Measurements from ENCODE around the gene LMNA. TPM values are rescaled to one million over a fixed set of nuclear protein-coding genes. Genes with fewer than 3 reads are reported as not detected.
A peak's percentile ranks its signal among the peaks of the same experiment; 100 is the strongest.
"Not testable (repeated sequence)": the region's sequence is repeated elsewhere in the genome, so short reads cannot be mapped to it uniquely, and the experiment has no call there.

Gene LMNA
- total and polyA plus RNA-seq, 8 donors: 53.1 to 630 (median 244) TPM

GRCh38 chr1:156115514-156116374 is 1.2 kb downstream of the LMNA start:
- TF ChIP-seq POLR2A (IDR thresholded peaks at IDR 0.05) (no peak), EP300 (IDR thresholded peaks at IDR 0.05) (no peak), CTCF (IDR thresholded peaks at IDR 0.05) (no peak), POLR2AphosphoS5 (IDR thresholded peaks at IDR 0.05) (peak; percentile 17 to 46 (median 37))
- intact Hi-C loops (cut with DNase I; ENCODE audit: low total_unique reads): no loop called here
- WGBS, 5 donors: 1 to 4% (median 3%) methylated on average over 14 to 19 of the region's 19 CpGs
- no peaks in the 10 kb centered on the region for H3K27me3 ChIP-seq
- DNase-seq: peak; percentile 62 to 89
- no peaks in the 10 kb centered on the region for H3K9me3 ChIP-seq
- peak overlapping the region; percentile 91 to 99 (median 93) for H3K27ac ChIP-seq
- H3K4me1 ChIP-seq: peaks cover 53 to 87% (median 61%) of the 10 kb centered on the region in 4 donors
- H3K4me3 ChIP-seq: peak overlapping the region; percentile 72 to 100 (median 93)
- peaks cover 0 to 22% (median 0%) of the 10 kb centered on the region in 4 donors for H3K36me3 ChIP-seq

- H3K9me3 ChIP-seq; H3K27me3 ChIP-seq; DNase-seq; intact Hi-C loops (cut with DNase I; ENCODE audit: low total_unique reads): not testable (repeated sequence)
- Histone ChIP-seq H3K27ac (peak overlapping the region; percentile 35 to 99 (median 93)), H3K4me3 (peak overlapping the region; percentile 72 to 100 (median 93)), H3K36me3 (peaks cover 0 to 25% (median 0%) of the 10 kb centered on the region in 4 donors), H3K4me1 (peaks cover 63 to 89% (median 71%) of the 10 kb centered on the region in 4 donors)
- 55 to 81% (median 65%) methylated on average over 5 of the region's 5 CpGs for WGBS, 5 donors
Measured at GRCh38 chr1:156116731-156117130, 2.2 kb downstream of the LMNA start.

- Histone ChIP-seq H3K4me3 (peak overlapping the region; percentile 72 to 100 (median 93)), H3K36me3 (peaks cover 0 to 25% (median 0%) of the 10 kb centered on the region in 4 donors), H3K27me3 (no peaks in the 10 kb centered on the region), H3K4me1 (peaks cover 71 to 89% (median 78%) of the 10 kb centered on the region in 4 donors), H3K9me3 (no peaks in the 10 kb centered on the region), H3K27ac (peak overlapping the region; percentile 77 to 99 (median 93))
- DNase-seq: no peak
- no peak for TF ChIP-seq POLR2A (IDR thresholded peaks at IDR 0.05)
- TF ChIP-seq EP300 (IDR thresholded peaks at IDR 0.05): no peak
- no peak for TF ChIP-seq POLR2AphosphoS5 (IDR thresholded peaks at IDR 0.05)
- no peak for TF ChIP-seq CTCF (IDR thresholded peaks at IDR 0.05)
- intact Hi-C loops (cut with DNase I; ENCODE audit: low total_unique reads): no loop called here
- 40 to 55% (median 45%) methylated on average over 13 of the region's 13 CpGs for WGBS, 5 donors
Measured at GRCh38 chr1:156117414-156118176, 3.1 kb downstream of the LMNA start.

- Histone ChIP-seq H3K4me1 (peaks cover 79 to 89% (median 82%) of the 10 kb centered on the region in 4 donors), H3K27ac (peak overlapping the region; percentile 77 to 99 (median 93)), H3K36me3 (peaks cover 0 to 25% (median 0%) of the 10 kb centered on the region in 4 donors), H3K27me3 (no peaks in the 10 kb centered on the region), H3K4me3 (peak overlapping the region; percentile 72 to 100 (median 93)), H3K9me3 (no peaks in the 10 kb centered on the region)
- peak; percentile 86 to 87 for DNase-seq
- TF ChIP-seq CTCF (IDR thresholded peaks at IDR 0.05) (peak in 1 of 7 experiments; percentile 7), POLR2A (IDR thresholded peaks at IDR 0.05) (peak in 1 of 4 donors; percentile 6), POLR2AphosphoS5 (IDR thresholded peaks at IDR 0.05) (peak; percentile 68 to 89 (median 85)), EP300 (IDR thresholded peaks at IDR 0.05) (no peak)
- WGBS, 5 donors: 18 to 35% (median 26%) methylated on average over 7 to 8 of the region's 8 CpGs
- intact Hi-C loops (cut with DNase I; ENCODE audit: low total_unique reads): no loop called here
Measured at GRCh38 chr1:156118177-156118868, 3.8 kb downstream of the LMNA start.

Measured in stomach (tissue), 9 donors.